ENCODE results near the gene ZNRD2. TPM values are rescaled to one million over a fixed set of nuclear protein-coding genes. Genes with fewer than 3 reads are reported as not detected.
A peak's percentile ranks its signal among the peaks of the same experiment; 100 is the strongest.

The ZNRD2 gene
- total and polyA plus RNA-seq, 12 donors = 9.4 to 135 (median 56.0) TPM

- H3K27me3 ChIP-seq = no peaks in the 10 kb centered on the region
- no peak for DNase-seq
- WGBS, 4 donors = 88 to 100% (median 90%) methylated on average over 2 to 8 of the region's 8 CpGs
- peaks cover 32 to 45% of the 10 kb centered on the region in 2 donors for H3K4me1 ChIP-seq (replicated peaks in 1 of 2)
- H3K4me3 ChIP-seq = no peak overlapping the region
- H3K36me3 ChIP-seq (replicated peaks in 1 of 2) = peaks cover 0 to 55% of the 10 kb centered on the region in 2 donors
- no peaks in the 10 kb centered on the region for H3K9me3 ChIP-seq (replicated peaks in 1 of 3)
- H3K27ac ChIP-seq = peak overlapping the region in 1 of 5 donors; percentile 92
- intact Hi-C loops (cut with DNase I) = no loop called here
- TF ChIP-seq POLR2A (IDR thresholded peaks at IDR 0.05) (no peak), CTCF (IDR thresholded peaks at IDR 0.05) (no peak)
Measured at GRCh38 chr11:65526744-65527143, 43.5 kb upstream of the ZNRD2 start.

GRCh38 chr11:65528819-65529350, 41.4 kb upstream of the ZNRD2 start:
- Histone ChIP-seq H3K4me1 (replicated peaks in 1 of 2) (peaks cover 32 to 44% of the 10 kb centered on the region in 2 donors), H3K27me3 (no peaks in the 10 kb centered on the region), H3K36me3 (replicated peaks in 1 of 2) (peaks cover 0 to 73% of the 10 kb centered on the region in 2 donors), H3K4me3 (no peak overlapping the region), H3K9me3 (replicated peaks in 1 of 3) (no peaks in the 10 kb centered on the region), H3K27ac (peak overlapping the region in 4 of 5 donors; percentile 57 to 82 (median 68))
- TF ChIP-seq CTCF (IDR thresholded peaks at IDR 0.05) (no peak), POLR2A (IDR thresholded peaks at IDR 0.05) (no peak)
- intact Hi-C loops (cut with DNase I) = no loop called here
- 36 to 45% (median 42%) methylated on average over 12 of the region's 12 CpGs for WGBS, 4 donors
- DNase-seq = peak in 4 of 7 donors; percentile 48 to 59 (median 52)

- H3K4me1 ChIP-seq (replicated peaks in 1 of 2) = peaks cover 25 to 38% of the 10 kb centered on the region in 2 donors
- H3K36me3 ChIP-seq (replicated peaks in 1 of 2) = peaks cover 0 to 73% of the 10 kb centered on the region in 2 donors
- peak overlapping the region; percentile 1 to 82 (median 65) for H3K27ac ChIP-seq
- TF ChIP-seq CTCF (IDR thresholded peaks at IDR 0.05) = no peak
- no peak for TF ChIP-seq POLR2A (IDR thresholded peaks at IDR 0.05)
- H3K27me3 ChIP-seq = no peaks in the 10 kb centered on the region
- H3K4me3 ChIP-seq = no peak overlapping the region
- DNase-seq = peak in 5 of 7 donors; percentile 64 to 78 (median 74)
- 28 to 48% (median 39%) methylated on average over 6 to 10 of the region's 10 CpGs for WGBS, 4 donors
- intact Hi-C loops (cut with DNase I) = no loop called here
- H3K9me3 ChIP-seq (replicated peaks in 1 of 3) = no peaks in the 10 kb centered on the region
Measured at GRCh38 chr11:65529475-65530156, 40.7 kb upstream of the ZNRD2 start.

GRCh38 chr11:65530157-65530496, 40.1 kb upstream of the ZNRD2 start:
- intact Hi-C loops (cut with DNase I) = no loop called here
- Histone ChIP-seq H3K4me1 (replicated peaks in 1 of 2) (peaks cover 25 to 38% of the 10 kb centered on the region in 2 donors), H3K27me3 (no peaks in the 10 kb centered on the region), H3K27ac (peak overlapping the region in 4 of 5 donors; percentile 57 to 82 (median 68)), H3K36me3 (replicated peaks in 1 of 2) (peaks cover 0 to 73% of the 10 kb centered on the region in 2 donors), H3K4me3 (no peak overlapping the region), H3K9me3 (replicated peaks in 1 of 3) (no peaks in the 10 kb centered on the region)
- DNase-seq = peak in 1 of 7 donors; percentile 33
- no peak for TF ChIP-seq POLR2A (IDR thresholded peaks at IDR 0.05)
- peak in 4 of 6 experiments; percentile 18 to 40 (median 24) for TF ChIP-seq CTCF (IDR thresholded peaks at IDR 0.05)
- 71 to 92% (median 74%) methylated on average over 2 to 5 of the region's 5 CpGs for WGBS, 4 donors
